Hematopoietic multipotent progenitor cell treated with erythropoietin and hydrocortisone succinate and interleukin-3 and kit ligand, for 15 days (in vitro differentiated cells): ENCODE results near the gene CHST12.
"Not testable (repeated sequence)": the region's sequence is repeated elsewhere in the genome, so short reads cannot be mapped to it uniquely, and the experiment has no call there.

ENCODE experiments used
- DNase-seq: peaks from one replicate; pipeline ENCODE4 v3.0.0-alpha.2; 2015; ENCODE audit warnings: low spot score

CHST12 gene

DNA sequence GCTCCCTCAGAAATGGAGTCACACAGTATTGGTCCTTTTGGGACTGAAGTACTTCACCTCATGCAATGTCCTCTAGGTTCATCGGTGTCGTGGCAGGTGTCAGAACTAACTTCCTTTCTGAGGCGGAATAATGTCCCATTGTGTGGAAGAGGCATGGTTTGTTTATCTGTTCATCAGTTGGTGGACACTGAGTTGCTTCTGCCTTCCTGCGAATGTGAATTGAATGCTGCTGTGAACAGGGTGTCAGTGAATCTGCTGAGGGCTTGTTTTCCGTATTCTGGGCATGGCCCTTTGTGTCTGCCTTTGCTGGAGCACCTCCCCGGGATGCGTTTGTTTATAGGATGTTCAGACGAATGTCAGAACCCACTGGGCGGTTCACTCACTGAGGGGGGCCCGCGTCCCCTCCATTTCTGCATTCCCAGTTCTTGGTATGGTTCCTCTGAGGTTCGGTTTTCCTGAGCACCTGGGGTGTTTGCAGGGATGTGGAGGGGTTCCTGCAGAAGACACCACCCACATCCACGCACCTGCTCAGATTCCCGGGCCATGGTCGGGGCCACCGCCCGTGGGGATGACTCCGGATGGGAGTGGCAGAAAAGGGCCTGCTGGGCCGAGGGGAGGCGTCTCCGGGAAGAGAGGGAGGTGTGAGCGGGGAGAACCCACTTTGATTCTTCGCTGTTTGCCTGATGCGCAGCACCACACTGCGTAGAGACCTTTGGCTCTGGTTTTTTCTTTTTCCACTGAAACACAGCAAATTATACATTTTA lies 33.1 kb downstream of the CHST12 start:
- DNase-seq: no peak

DNA sequence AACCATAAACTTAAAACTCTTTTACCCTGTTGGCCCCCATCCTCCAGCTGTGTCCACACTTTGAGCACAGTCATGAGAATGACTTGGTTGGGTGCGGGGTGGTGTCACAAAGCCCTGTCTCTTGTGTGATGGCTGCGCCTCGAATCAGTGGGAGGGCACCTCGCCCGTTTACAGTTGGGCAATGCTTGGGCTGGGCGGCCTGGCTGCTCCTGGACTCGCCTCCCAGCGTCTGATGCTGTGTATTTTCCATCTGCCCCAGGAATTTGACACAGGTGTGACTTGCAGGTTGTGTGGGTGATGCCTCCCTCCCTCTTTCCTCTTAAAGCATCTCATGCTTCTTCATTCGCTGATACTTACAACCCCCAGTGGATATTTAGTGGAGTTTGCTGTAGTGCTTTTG lies 33.7 kb downstream of the CHST12 start:
- DNase-seq: no peak

DNA sequence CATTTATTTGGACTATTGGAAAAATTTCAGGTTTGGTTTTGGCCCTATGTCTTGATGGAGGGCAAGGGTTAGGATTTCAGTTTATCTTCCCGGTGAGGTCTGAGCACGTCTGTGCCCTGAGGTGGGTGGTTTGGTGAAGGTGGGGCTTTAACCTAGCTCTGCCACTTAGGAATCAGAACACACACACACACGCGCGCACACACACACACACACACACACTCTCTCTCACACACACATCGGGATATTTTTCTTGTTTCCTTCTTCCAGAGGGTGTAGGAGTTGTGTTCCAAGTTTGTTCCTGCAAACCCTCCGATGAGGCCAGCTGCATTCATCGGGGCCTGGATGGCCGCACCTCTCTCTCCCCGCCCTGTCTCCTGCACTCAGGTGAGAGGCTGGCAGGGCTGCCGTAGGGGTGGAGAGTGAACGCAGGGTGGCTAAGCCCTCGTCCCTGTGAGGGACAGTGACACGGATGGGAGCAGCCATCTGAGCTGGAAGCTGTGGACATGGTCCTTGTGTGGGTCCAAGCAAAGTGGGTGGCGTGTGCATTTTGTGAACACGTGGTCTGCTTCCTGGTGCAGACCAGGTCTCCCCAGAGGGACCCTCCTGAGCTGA lies 34.2 kb downstream of the CHST12 start:
- no peak for DNase-seq

- DNase-seq: no peak
These were observed 34.8 kb downstream of the CHST12 start for GRCh38 chr7:2438186-2438585.

GRCh38 chr7:2438775-2439174 lies 35.4 kb downstream of the CHST12 start:
- no peak for DNase-seq

DNA sequence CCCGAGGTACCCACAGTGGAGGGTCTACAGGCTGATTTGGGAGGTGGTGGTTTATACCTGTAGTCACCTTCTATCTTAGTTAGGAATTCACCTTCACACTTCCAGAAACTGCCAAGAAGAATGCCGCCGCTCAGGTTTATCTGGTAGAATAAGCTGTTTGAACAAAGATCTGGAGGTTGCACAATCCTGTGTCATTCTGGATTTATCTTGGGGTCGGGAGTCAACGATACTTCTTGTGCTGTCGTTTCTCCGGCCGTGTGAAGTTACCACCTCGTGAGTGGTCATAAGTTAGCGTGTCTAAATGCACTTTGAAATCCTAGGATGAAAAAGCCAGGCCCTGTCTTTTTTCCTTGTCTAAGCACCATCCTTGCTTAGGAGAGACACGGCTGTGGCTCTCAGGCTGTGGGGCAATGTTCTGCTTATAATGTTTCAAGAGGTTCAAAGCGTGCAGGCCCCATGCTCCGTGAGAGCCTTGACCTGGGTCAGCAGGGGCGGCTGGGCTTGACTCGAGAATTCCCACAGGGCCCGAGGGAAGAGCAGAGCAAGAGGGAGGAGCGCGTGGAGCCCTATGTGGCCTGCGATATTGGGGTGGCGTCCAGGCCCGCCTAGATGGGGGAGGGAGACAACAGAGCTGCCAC lies 37.3 kb downstream of the CHST12 start:
- DNase-seq: no peak

- no peak for DNase-seq
These were observed 38.1 kb downstream of the CHST12 start for GRCh38 chr7:2441430-2442058.

DNA sequence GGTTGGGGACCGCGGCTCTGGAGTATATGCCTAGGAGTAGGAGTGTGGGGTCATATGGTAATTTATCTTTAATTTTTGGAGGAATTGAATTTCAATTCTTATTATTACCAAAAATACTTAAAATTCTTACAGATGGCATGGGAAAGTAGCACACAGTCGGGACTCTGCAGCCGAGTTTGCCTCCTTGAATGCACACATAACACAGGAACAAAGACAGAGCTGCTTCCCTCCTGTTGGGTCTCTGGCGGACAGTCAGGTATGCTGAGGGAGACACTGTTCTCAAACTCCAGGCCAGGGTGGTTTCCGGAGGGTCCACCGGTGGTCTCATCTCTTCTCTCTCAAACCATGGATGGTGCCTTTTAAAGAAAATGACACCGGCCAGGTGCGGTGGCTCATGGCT lies 40.1 kb downstream of the CHST12 start:
- no peak for DNase-seq

DNA sequence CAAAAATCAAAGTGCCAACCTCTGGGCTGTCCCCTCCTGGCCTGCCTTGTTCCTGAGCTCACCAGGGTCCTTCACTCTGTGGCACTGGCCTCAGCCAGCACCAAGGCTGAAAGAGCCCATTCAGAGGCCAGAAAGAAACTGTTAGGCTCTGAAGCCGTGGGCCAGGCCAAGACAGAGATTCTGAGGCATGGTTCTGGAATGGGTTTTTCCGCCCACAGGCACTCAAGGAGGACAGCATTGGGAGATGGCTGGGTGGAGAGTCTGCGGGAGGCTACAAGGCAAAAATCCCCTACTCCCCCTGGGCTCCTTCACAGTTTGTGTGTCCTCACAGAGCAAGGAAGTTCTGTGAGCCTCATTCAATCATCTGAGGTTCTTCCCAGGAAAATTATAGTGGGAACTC lies 41.1 kb downstream of the CHST12 start:
- DNase-seq: no peak

DNA sequence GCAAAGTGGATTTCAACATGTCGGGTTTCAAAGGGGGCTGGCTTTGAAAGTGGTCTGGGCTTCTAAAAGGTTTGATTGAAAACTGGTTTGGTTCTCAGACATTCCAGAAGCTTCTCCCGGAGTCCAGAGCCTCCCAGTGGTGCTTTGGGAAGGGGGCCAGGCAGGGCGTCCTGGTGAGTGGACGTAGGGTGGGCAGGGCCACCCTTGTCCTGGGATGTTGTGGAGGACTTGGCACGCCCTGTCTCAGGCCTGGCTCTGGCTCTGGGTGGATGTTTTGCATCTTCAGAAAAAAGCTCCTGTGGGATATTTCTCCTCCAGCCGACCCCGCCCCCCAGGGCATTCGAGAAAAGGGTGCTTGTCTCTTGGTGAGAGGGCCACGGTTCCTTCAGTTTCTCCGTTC lies 41.6 kb downstream of the CHST12 start:
- DNase-seq: no peak

GRCh38 chr7:2445898-2446555 lies 42.6 kb downstream of the CHST12 start:
- no peak for DNase-seq

GRCh38 chr7:2446676-2447075 lies 43.3 kb downstream of the CHST12 start:
- DNase-seq: no peak

DNA sequence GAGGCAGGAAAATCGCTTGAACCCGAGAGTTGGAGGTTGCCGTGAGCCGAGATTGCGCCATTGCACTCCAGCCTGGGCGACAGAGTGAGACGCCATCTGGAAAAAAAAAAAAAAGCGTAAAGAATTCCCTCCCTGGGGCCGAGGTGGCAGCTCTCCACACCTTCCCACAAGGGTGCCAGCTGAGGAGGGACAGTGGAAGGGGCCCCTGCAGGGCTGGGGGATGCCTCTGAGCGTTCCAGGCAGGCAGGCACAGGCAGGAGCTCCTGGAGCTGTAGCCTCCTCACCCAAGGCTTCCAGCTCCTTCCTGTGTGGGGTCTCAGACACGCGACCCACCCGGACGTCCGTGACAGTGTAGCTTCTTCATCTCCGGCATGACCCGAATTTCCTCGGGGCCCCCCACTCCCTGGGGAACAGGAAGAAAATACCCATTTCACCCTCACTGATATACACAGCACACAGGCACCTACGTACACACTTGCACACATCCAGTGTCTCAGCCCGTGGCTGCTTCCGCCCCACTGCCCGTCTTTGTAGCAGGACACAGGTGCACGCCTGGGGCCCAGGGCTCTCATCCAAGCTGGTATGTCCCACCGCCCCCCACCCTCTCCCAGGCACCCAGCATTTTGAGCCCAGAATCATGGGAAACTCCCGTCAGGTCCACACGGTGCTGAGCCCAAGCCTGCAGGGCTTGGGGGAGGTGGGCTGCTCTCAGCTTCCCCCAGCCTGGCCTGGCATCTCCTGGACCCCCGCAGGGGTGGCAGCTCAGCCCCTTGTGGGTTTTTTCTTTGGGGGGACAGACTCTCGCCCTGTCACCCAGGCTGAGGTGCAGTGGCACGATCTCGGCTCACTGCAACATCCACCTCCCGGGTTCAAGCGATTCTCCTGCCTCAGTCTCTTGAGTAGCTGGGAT lies 47.0 kb downstream of the CHST12 start:
- DNase-seq: no peak

DNA sequence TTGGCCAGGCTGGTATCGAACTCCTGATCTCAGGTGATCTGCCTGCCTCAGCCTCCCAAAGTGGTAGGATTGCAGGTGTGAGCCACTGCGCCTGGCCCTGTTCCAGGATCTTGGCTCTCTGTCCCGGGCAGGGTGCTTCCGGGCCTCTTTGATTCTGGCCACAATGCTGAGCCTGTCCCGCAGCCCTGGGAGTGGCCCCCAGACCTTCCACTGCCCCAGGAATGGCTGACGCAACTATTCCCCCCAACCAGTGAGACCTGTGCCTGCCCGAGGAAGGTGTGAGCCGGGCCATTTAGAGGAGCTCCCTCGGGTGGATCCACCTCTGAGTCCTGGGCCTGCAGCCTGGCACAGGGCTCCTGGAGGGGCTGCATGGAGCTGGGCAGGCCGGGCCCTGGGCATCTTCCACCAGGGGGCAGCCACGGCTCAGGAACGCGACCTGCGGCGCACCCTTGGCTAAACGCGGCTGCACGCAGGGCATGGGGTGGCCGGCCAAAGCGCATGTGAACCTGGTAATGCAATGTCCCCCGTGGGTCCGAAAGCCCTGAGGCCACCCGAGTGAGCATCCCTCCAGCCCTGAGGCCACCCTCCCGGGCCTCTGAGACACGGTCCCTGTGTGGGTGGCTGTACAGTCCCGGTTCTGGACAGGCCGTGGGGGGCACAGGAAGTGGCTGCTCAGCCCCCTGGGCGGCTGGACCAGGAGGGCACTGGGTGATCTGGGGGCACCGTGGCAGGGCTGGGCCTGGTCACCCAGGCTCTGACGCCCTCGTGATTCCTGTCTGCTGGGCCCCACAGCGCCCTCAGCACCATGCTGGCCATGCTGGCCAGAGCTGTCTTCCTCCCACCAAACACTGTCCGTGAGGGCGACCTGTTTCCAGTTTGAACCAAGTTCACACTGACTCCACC lies 48.0 kb downstream of the CHST12 start:
- DNase-seq: peak; percentile 59

- no peak for DNase-seq
These were observed 48.7 kb downstream of the CHST12 start for GRCh38 chr7:2452074-2452507.

GRCh38 chr7:2452643-2453270 lies 49.3 kb downstream of the CHST12 start:
- DNase-seq: no peak

GRCh38 chr7:2453849-2454248 lies 50.4 kb downstream of the CHST12 start:
- not testable (repeated sequence) for DNase-seq

DNA sequence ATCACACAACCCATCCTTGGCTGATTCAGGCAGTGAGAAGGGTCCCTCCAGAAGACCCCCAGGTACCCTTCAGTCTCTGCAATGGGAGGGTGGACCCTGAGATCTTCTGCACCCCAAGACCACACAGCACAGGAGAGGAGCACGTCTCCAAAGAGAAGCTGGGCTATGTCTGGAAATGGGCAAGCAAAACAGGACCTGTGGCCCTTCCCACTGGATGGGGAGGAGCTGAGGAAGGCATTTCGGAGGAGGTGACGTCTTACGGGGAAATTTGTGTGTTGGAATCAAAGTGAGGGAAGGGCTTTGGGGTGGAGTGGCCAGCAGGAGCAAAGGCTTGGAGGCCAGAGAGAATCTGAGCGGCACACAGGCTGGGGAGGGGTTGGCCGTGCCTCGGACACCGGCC lies 56.3 kb downstream of the CHST12 start:
- no peak for DNase-seq

- no peak for DNase-seq
These were observed 56.8 kb downstream of the CHST12 start for GRCh38 chr7:2460188-2460587.

DNA sequence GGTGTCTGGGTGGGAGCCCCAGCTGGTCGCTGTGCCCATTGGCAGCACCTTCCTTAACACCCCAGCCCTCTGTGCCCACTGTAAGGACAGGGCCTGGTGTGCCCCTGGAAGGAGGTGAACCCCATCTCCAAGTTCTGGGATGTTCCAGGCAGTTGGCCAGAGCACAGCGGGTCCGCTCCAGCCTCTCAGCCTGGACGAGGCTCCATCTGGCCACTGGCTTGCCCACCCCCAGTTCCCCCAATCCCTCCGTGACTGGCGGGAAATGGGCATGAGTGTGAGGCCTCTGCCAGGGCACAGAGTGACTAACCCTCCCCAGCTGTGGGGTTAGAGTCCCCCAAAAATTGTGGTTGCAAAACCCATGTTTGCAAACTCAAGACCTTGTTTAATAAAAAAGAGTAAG lies 57.2 kb downstream of the CHST12 start:
- no peak for DNase-seq
